CD4-positive, alpha-beta T cell treated with Interferon gamma for 1 hour (primary cell): ENCODE results near the gene C21orf58.

Source experiments
- DNase-seq: peaks from one replicate; pipeline ENCODE4 v3.0.0-alpha.2; 2020

Gene C21orf58

DNA sequence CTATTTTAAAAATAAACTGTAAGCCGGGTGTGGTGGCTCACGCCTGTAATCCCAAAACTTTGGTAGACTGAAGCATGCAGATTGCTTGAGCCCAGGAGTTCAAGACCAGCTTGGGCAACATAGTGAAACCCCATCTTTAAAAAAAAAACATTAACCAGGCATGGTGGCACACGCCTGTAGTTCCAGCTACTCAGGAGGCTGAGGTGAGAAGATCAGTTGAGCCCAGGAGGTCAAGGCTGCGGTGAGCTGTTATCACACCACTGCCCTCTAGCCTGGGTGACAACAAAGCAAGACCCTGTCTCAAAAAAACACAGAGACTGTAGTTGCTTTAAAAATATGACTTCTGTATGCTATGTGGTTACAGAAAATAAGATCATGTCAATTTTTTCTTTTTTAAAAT lies 70.8 kb downstream of the C21orf58 start:
- DNase-seq = no peak
